Ovary (tissue), 9 donors: ENCODE measurements around the gene FBXO34. TPM values are rescaled to one million over a fixed set of nuclear protein-coding genes. Genes with fewer than 3 reads are reported as not detected.

ENCODE experiments used
- DNase-seq, 5 donors: peaks; one replicate each; pipeline ENCODE4 v3.0.0-alpha.2; 2019 to 2020
- H3K27ac ChIP-seq, 2 donors: fragments of 200-600 bp; one replicate each; pipeline versions ENCODE4 v1.5.1 to v1.8.0; 2019 to 2022
- H3K27me3 ChIP-seq: fragments of 200-600 bp; one replicate; pipeline ENCODE4 v1.8.0; 2022
- H3K36me3 ChIP-seq: fragments of 200-600 bp; sonication (generic); one replicate; pipeline ENCODE4 v1.5.1; 2019
- H3K4me1 ChIP-seq: one replicate; pipeline ENCODE4 v1.8.1; 2013; ENCODE audit warnings: mild to moderate bottlenecking, moderate library complexity; ENCODE audit not compliant: insufficient read depth
- H3K4me3 ChIP-seq: fragments of 200-600 bp; sonication (generic); one replicate; pipeline ENCODE4 v1.5.1; 2017
- H3K9me3 ChIP-seq, 2 donors: fragments of 200-600 bp in 1 of 2; sonication (generic) in 1 of 2; one replicate each; pipeline versions ENCODE4 v1.5.1 to v1.8.1; 2013 to 2019; ENCODE audit warnings: mild to moderate bottlenecking in 1 of 2, moderate library complexity in 1 of 2
- EP300 ChIP-seq: sonication (generic); formaldehyde crosslinking; IDR thresholded peaks from one replicate; pipeline ENCODE4 v1.6.1; 2017; ENCODE audit warnings: antibody characterized with exemption
- POLR2A ChIP-seq: fragments of 450-650 bp; IDR thresholded peaks from one replicate; pipeline ENCODE4 v1.6.1; 2017; ENCODE audit warnings: antibody characterized with exemption, mild to moderate bottlenecking, moderate library complexity
- WGBS, 3 donors: extraction: QIAGEN DNeasy Blood & Tissue Kit in 1 of 3; methylation state at CpG; one replicate each; pipeline versions ENCODE4 v1.1.5 to v1.1.7; 2013 to 2017; 5-methylcytosine and 5-hydroxymethylcytosine counted together
- intact Hi-C, 4 donors: fragments of 100-400 bp; cut with DNase I; formaldehyde crosslinking; loops; one replicate each; pipeline versions ENCODE4 v1.11.0 to v1.15.1; 2022 to 2023
- polyA plus RNA-seq, 2 donors: library from polyadenylated mRNA; stranded (reverse); fragments of 200-250 nt in 1 of 2; fragments of 350-450 nt in 1 of 2; fragmentation: Illumina TruSeq in 1 of 2; extraction: RNeasy Lipid Tissue Mini Kit (QIAGEN cat#74804) in 1 of 2; gene quantifications; one replicate each; pipeline ENCODE4 v1.2.3, GENCODE V29; 2013 to 2014
- total RNA-seq, 7 donors: library from RNA; depleted of rRNA in 2 of 7; stranded (reverse); fragments of >200 nt in 2 of 7; fragmentation: NEBNext Ultra II Directional in 3 of 7; extraction: Animal tissue kit (Norgen Biotek cat#: 25700) in 3 of 7; gene quantifications; one replicate each; pipeline versions ENCODE4 v1.1.0 to v1.2.4, GENCODE V29; 2016 to 2023
- TF ChIP-seq, protein P1 (sequence below), 3 donors: fragments of 450-650 bp in 2 of 3; fragments of 200-600 bp in 1 of 3; IDR thresholded peaks; one replicate each; pipeline versions ENCODE4 v1.5.1 to v1.8.0; 2016 to 2022; ENCODE audit warnings: antibody characterized with exemption in 3 of 3, mild to moderate bottlenecking in 1 of 3
- donor health status: DM: no; HTN: no; CAD: no; lungs with moderate emphysema.
- donor health status: DM: no; HTN: no; CAD: no.
- donor health status: Bipolar disorder and iron deficiency.
- donor health status: DM: yes; HTN: yes; CAD: no.
- donor health status: DM: no; HTN: no; CAD: no.
- donor health status: DM: yes; HTN: yes; CAD: no.

FBXO34 gene
- total and polyA plus RNA-seq, 9 donors = 11.4 to 29.8 (median 20.8) TPM

DNA sequence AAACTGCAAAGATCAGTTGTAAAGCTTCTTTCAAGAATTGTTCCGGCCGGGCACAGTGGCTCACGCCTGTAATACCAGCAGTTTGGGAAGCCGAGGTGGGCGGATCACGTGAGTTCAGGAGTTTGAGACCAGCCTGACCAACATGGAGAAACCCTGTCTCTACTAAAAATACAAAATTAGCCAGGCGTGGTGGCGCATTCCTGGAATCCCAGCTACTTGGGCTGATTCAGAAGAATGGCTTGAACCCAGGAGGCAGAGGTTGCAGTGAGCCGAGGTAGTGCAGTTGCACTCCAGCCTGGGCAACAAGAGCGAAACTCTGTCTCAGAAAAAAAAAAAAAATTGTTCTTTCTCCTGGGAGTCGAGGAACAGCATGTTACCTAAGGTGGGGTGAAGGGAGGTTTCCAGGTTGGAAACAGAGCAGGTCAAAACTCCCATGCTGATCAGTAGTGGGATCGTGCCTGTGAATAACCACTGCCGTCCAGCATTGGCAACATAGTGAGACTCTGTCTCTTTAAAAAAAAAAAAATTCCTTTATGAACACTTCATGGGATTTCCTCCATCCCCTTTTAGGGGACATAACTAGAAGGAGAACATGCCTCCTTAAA is 13.9 kb downstream of the FBXO34 start:
- Histone ChIP-seq H3K4me1 (peaks cover 5% of the 10 kb centered on the region), H3K27ac (no peak overlapping the region), H3K27me3 (no peaks in the 10 kb centered on the region), H3K9me3 (no peaks in the 10 kb centered on the region), H3K4me3 (no peak overlapping the region), H3K36me3 (no peaks in the 10 kb centered on the region)
- WGBS, 3 donors = 91 to 94% (median 93%) methylated on average over 13 of the region's 13 CpGs
- TF ChIP-seq, protein P1, sequence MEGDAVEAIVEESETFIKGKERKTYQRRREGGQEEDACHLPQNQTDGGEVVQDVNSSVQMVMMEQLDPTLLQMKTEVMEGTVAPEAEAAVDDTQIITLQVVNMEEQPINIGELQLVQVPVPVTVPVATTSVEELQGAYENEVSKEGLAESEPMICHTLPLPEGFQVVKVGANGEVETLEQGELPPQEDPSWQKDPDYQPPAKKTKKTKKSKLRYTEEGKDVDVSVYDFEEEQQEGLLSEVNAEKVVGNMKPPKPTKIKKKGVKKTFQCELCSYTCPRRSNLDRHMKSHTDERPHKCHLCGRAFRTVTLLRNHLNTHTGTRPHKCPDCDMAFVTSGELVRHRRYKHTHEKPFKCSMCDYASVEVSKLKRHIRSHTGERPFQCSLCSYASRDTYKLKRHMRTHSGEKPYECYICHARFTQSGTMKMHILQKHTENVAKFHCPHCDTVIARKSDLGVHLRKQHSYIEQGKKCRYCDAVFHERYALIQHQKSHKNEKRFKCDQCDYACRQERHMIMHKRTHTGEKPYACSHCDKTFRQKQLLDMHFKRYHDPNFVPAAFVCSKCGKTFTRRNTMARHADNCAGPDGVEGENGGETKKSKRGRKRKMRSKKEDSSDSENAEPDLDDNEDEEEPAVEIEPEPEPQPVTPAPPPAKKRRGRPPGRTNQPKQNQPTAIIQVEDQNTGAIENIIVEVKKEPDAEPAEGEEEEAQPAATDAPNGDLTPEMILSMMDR (IDR thresholded peaks at IDR 0.05) = no peak
- TF ChIP-seq POLR2A (no peak), EP300 (no peak)
- no peak for DNase-seq
- intact Hi-C loops = no loop called here

DNA sequence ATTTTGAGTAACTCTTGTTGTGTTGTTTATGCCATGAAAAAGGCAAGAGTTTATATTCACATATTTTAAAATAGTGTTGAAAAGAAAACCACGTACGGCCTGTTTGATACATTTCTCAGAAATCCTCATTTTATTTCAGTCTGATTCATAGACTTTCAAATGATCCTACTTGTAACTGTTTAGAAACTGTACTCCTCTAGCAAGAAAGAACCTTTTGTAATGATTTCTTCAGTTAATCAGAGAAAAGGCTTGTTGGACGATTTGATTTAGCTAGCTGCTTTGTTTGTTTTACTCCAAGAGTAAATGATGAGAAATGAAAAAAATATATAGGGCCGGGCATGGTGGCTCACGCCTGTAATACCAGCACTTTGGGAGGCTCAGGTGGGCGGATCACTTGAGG is 17.2 kb downstream of the FBXO34 start:
- H3K4me3 ChIP-seq = no peak overlapping the region
- H3K9me3 ChIP-seq = no peaks in the 10 kb centered on the region
- 88% methylated on average over 6 of the region's 6 CpGs for WGBS, 3 donors
- DNase-seq = no peak
- no peaks in the 10 kb centered on the region for H3K36me3 ChIP-seq
- TF ChIP-seq POLR2A = no peak
- no peak for TF ChIP-seq EP300
- TF ChIP-seq, protein P1 (IDR thresholded peaks at IDR 0.05) = no peak
- no peaks in the 10 kb centered on the region for H3K27me3 ChIP-seq
- H3K27ac ChIP-seq = no peak overlapping the region
- intact Hi-C loops = no loop called here
- peaks cover 6% of the 10 kb centered on the region for H3K4me1 ChIP-seq

DNA sequence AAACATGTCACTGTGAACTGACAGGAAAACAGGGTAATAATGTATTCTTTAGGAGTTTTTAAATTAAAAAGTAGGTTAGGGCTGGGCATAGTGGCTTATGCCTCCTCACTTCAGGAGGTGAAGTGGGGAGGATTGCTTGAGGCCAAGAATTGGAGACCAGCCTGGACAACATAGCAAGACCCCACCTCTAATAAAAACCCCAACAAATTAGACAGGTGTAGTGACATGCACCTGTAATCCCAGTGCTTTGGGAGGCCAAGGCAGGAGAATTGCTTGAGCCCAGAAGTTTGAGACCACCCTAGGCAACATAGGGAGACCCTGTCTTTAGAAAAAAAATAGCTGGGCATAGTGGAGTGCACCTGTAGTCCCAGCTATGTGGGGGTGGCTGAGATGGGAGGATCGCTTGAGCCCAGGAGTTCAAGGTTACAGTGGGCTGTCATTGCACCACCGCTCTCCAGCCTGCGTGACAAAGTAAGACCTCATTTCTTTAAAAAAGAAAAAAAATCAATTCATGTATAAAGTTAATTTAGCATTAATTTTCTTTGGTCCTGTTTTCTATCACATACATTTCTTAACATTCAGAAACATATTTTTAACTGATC is 20.4 kb downstream of the FBXO34 start:
- peaks cover 1% of the 10 kb centered on the region for H3K4me1 ChIP-seq
- H3K27ac ChIP-seq = no peak overlapping the region
- no peaks in the 10 kb centered on the region for H3K27me3 ChIP-seq
- TF ChIP-seq, protein P1 (IDR thresholded peaks at IDR 0.05) = no peak
- no peak for TF ChIP-seq EP300
- no peak for TF ChIP-seq POLR2A
- intact Hi-C loops = no loop called here
- DNase-seq = no peak
- WGBS, 3 donors = 76 to 85% (median 77%) methylated on average over 3 of the region's 3 CpGs
- no peaks in the 10 kb centered on the region for H3K9me3 ChIP-seq
- no peak overlapping the region for H3K4me3 ChIP-seq
- H3K36me3 ChIP-seq = no peaks in the 10 kb centered on the region

DNA sequence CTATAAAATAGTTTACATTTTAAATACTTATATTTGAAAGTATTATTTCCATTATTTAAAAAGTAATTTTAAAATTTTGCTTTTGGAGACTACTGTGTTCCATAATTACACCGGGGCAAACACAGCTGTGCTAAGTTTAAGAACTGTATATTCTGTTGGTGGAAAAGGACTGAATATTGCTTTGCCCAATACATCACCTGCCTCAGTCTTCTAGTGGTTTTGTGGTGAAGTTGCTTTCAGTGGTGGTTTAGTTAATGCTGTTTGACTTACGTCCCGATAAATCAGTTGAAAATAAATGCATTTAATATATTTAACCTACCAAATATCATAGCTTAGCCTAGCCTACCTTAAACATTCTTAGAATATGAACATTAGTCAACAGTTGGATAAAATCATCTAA is 23.4 kb downstream of the FBXO34 start:
- Histone ChIP-seq H3K27ac (no peak overlapping the region), H3K9me3 (no peaks in the 10 kb centered on the region), H3K4me1 (peaks cover 5% of the 10 kb centered on the region), H3K36me3 (no peaks in the 10 kb centered on the region), H3K4me3 (no peak overlapping the region), H3K27me3 (no peaks in the 10 kb centered on the region)
- WGBS, 3 donors = 92 to 96% (median 94%) methylated on average over 3 of the region's 3 CpGs
- TF ChIP-seq EP300 (no peak), POLR2A (no peak)
- TF ChIP-seq, protein P1 (IDR thresholded peaks at IDR 0.05) = no peak
- DNase-seq = no peak
- intact Hi-C loops = no loop called here
